PC-3 (cell line): ENCODE results near the gene MAD1L1.

ENCODE experiments used
- EZH2phosphoT487 ChIP-seq: fragments of 300-600 bp; sonication (generic); IDR thresholded peaks from 2 replicates; pipeline ENCODE4 v1.6.1; 2018; ENCODE audit warnings: mild to moderate bottlenecking, antibody characterized with exemption, low read length, borderline replicate concordance
- TF ChIP-seq, protein P1 (sequence below): fragments of 300-600 bp; sonication (generic); conservative IDR thresholded peaks from 2 replicates; pipeline ENCODE4 v1.5.1; 2017; ENCODE audit warnings: antibody characterized with exemption, low read depth, mild to moderate bottlenecking, low read length

DNA sequence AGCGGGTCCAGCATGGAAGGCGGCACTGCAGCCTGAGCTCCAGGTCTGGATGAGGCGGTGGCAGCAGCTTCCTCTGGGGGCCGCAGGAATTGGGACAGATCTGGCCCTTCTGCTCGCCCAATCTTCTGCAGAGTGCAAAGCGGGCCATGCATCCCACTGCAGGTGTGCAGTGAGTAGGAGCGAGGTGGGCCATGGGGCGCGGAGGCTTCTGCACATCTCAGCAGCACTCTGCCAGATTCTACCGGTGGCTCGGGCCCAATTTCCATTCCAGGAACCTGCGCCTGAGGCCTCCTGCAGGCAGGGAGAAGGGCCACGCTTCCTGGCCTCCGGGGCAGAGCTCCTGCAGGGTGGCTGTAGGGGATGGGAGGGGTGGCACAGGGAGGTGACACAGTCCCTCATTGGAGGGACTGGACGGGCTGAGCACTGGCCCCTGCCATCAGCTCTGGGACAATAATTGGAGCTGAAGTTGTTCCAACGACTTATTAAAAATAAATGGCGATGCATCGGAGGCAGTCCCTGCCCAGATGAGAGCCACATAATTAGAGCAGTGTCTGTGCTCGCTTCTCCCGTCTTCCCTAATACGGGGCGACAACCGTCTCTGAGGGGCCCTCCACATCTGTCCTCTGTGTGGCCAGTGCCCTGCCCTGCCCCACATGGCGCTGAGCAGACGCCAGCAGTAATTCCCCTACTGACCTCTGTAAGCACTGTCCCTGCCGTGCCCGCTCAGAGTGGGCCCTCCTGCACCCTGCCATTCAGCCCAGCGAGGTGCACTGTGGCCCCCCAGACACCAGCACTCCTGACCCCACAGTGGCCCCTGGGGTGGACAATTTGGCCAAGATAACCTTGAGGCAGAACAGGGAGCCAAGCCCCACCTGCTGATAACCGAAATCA is 365.1 kb downstream of the MAD1L1 start:
- no peak for TF ChIP-seq EZH2phosphoT487
- TF ChIP-seq, protein P1, sequence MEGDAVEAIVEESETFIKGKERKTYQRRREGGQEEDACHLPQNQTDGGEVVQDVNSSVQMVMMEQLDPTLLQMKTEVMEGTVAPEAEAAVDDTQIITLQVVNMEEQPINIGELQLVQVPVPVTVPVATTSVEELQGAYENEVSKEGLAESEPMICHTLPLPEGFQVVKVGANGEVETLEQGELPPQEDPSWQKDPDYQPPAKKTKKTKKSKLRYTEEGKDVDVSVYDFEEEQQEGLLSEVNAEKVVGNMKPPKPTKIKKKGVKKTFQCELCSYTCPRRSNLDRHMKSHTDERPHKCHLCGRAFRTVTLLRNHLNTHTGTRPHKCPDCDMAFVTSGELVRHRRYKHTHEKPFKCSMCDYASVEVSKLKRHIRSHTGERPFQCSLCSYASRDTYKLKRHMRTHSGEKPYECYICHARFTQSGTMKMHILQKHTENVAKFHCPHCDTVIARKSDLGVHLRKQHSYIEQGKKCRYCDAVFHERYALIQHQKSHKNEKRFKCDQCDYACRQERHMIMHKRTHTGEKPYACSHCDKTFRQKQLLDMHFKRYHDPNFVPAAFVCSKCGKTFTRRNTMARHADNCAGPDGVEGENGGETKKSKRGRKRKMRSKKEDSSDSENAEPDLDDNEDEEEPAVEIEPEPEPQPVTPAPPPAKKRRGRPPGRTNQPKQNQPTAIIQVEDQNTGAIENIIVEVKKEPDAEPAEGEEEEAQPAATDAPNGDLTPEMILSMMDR = no peak
